Coronary artery (tissue), 2 donors: ENCODE measurements around the gene ATP13A2.

Experiments
- DNase-seq: peaks from one replicate; pipeline ENCODE4 v3.0.0-alpha.2; 2017; ENCODE audit warnings: low spot score
- H3K27ac ChIP-seq, 2 donors: fragments of 200-600 bp; sonication (generic); one replicate each; pipeline ENCODE4 v1.5.1; 2016 to 2019
- H3K4me3 ChIP-seq: fragments of 200-600 bp; sonication (generic); 2 replicates; pipeline ENCODE4 v1.5.1; 2016; ENCODE audit warnings: mild to moderate bottlenecking, moderate library complexity
- TF ChIP-seq, protein P1 (sequence below): fragments of 200-600 bp; sonication (generic); IDR thresholded peaks from one replicate; pipeline ENCODE4 v1.5.1; 2019; ENCODE audit warnings: antibody characterized with exemption

The ATP13A2 gene

DNA sequence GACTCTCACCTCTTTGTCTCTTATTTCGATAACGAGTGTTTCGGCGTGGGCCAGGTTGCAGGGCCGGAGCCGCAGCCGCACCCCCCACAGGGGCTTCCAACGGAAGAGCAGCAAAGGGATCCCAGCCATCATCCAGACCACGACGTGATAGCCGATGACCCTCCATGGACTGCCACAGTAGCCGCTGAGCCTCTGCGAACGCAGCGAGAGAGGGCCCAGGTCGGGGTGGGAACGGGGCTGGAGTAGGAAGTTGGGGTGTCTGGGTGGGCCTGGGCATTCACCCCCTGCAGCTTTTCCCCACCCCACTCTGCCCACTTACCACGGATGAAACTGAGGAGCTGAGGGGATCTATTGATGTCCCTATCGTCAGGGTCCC is 6.4 kb downstream of the ATP13A2 start:
- no peak overlapping the region for H3K27ac ChIP-seq
- H3K4me3 ChIP-seq, result no peak overlapping the region
- TF ChIP-seq, protein P1, sequence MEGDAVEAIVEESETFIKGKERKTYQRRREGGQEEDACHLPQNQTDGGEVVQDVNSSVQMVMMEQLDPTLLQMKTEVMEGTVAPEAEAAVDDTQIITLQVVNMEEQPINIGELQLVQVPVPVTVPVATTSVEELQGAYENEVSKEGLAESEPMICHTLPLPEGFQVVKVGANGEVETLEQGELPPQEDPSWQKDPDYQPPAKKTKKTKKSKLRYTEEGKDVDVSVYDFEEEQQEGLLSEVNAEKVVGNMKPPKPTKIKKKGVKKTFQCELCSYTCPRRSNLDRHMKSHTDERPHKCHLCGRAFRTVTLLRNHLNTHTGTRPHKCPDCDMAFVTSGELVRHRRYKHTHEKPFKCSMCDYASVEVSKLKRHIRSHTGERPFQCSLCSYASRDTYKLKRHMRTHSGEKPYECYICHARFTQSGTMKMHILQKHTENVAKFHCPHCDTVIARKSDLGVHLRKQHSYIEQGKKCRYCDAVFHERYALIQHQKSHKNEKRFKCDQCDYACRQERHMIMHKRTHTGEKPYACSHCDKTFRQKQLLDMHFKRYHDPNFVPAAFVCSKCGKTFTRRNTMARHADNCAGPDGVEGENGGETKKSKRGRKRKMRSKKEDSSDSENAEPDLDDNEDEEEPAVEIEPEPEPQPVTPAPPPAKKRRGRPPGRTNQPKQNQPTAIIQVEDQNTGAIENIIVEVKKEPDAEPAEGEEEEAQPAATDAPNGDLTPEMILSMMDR, result no peak
- DNase-seq, result no peak

DNA sequence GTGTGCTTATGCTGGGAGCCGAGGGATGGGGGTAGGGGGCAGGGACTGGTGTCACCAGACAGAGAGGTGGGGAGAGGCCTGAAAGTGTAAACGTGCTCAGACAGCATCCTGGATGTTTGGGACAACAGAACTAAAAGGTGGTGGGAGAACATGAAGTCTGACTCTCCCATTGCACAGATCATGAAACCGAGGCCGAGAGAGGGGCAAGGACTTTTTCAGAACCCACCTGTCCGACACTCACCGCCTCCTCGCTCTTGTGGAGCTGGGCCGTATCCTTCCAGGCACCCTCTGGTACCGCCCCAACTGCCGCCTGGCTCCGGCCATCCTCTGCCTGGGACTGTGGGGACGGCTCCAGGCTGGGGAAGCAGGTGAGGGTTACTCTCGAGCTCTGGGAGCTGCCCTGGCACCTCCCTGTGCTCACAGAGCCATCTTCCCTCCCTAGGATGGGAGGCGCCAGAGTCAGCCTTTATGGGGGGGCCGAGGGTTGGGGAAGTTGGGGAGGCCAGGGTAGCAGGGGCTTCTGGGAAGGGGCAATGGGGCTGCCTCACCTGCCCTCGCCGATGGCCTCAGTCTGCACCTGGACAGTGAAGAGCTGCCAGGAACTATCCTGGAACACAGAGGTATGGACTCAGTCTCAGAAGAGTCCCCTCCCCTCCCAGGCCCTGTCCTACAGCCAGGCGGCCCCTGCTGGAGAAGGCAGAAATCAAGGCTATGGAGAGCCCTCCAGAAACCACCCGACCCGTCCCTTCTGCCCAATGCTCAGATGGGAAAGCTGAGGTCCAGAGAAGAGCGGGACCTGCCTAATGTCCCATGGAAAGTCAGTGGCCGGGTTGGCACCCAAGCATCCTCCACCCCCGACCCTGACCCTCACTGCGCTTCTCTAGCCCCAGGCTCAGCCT is 7.0 kb downstream of the ATP13A2 start:
- no peak for DNase-seq
- TF ChIP-seq, protein P1, result no peak
- H3K27ac ChIP-seq, result no peak overlapping the region
- H3K4me3 ChIP-seq, result no peak overlapping the region

DNA sequence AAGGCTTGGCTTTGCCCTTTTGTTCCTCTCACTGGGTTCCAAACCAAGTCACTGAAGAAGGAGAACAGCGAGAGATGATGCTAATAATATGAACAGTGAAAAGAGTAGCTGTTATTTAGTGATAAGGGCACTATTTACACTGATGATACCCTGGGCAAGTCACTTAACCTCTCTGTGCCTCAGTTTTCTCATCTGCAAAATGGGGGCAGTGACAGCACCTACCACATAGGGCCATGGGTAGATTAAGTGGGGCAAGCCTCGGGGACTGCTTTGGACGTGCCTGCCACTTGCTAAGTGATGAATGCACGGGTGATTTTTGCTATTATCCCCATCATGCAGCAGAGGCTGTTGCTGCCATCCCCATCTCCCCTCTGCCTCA is 9.2 kb downstream of the ATP13A2 start:
- Histone ChIP-seq H3K27ac (no peak overlapping the region), H3K4me3 (no peak overlapping the region)
- TF ChIP-seq, protein P1, result no peak

DNA sequence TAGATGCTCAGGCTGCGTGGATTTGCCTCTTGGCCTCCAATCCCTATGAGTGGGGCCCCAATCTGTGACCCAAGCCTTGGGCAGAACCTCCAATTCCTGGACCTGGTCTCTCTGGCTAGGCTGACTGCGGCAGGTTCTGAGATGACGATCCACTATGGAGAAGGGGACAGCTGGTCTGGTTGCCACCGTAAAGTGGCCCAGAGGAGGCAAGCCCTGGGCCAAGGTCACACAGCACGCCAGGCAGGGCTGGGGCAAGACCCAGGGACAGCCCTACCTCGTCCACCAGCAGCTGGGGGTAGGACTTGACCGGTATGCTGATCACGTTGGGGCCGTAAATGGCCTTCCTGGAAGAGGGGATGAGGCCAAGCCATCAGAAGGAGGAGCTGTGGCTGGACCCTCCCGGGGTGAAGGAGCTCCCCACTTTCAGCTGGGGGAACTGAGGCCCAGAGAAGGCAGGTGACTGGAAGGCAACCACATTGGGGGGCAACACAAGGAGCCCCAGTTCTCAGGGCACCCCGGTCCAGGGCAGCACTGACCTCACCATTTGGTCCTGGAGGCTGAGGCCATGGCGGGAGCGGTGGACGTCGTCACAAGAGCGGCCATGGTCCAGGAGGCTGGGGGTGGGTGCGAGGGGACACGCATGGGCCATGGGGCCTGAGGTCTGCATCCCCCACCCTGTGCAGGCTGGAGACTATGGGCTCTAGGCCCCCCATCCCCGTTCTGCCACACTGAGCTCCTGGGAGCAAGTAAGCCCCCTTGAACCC is 9.8 kb downstream of the ATP13A2 start:
- H3K4me3 ChIP-seq, result no peak overlapping the region
- no peak overlapping the region for H3K27ac ChIP-seq
- DNase-seq, result no peak
- TF ChIP-seq, protein P1, result no peak

More for the DNA sequence above, 9.2 kb downstream of the ATP13A2 start:
- DNase-seq, result no peak

DNA sequence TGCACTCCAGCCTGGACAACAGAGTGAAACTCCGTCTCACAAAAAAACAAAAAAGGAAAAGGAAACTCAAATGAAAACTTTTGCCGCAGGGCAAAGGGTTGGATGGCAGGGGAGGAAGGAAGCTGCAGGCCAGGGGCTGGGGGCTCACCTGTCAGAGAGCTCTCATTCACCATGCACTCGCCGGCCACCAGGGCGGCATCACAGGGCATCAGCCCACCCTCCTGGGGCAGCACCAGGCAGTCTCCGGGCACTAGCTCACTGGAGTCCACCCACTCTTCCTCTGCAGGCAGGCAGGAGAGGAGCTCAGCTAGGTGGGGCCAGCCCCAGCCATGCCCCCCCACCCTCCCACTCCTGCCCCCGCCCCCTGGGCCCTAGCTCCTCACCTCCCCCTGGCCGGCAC is 11.9 kb downstream of the ATP13A2 start:
- TF ChIP-seq, protein P1, result no peak
- DNase-seq, result no peak
- Histone ChIP-seq H3K4me3 (no peak overlapping the region), H3K27ac (no peak overlapping the region)

DNA sequence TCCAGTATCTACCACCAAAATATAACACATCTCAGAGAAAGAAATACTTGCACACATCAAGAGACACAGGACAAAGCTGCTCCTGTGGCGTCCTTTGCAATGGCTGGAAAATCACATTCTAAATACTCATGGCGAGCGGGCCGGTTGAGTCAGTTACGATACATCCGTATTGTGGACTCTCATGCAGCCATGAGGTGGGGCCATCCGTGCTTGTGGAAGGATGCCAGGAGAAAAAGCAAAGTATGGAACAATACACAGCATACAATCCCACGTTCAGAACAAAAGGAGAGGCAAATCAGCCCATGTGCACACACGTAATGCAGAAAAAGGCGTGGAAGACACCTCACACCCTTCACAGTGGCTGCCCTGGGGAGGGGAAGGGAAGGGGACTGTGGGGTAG is 13.1 kb downstream of the ATP13A2 start:
- Histone ChIP-seq H3K4me3 (no peak overlapping the region), H3K27ac (no peak overlapping the region)
- DNase-seq, result no peak
- TF ChIP-seq, protein P1, result no peak
